Fibroblast of the aortic adventitia (primary cell): ENCODE data around the gene ANKFY1. TPM values are rescaled to one million over a fixed set of nuclear protein-coding genes. Genes with fewer than 3 reads are reported as not detected.
A peak's percentile ranks its signal among the peaks of the same experiment; 100 is the strongest.

Source experiments
- DNase-seq: peaks from one replicate; pipeline ENCODE4 v3.0.0-alpha.2; 2010; ENCODE audit warnings: low read depth
- H3K4me3 ChIP-seq: 2 replicates; pipeline ENCODE4 v1.5.1; 2011; ENCODE audit warnings: low read depth, mild to moderate bottlenecking, control low read depth, low read length, moderate library complexity
- total RNA-seq: library from RNA; depleted of rRNA; stranded (reverse); fragments of >200 nt; gene quantifications from 2 replicates; pipeline ENCODE4 v1.2.3, GENCODE V29; 2012; ENCODE audit warnings: low replicate concordance
- TF ChIP-seq, protein P1 (sequence below): IDR thresholded peaks from 2 replicates; pipeline ENCODE4 v1.5.1; 2011; ENCODE audit warnings: mild to moderate bottlenecking, low read length, control low read depth, inconsistent platforms; ENCODE audit not compliant: insufficient read depth

ANKFY1 gene
- total RNA-seq, 1 donor = 55.0 TPM

DNA sequence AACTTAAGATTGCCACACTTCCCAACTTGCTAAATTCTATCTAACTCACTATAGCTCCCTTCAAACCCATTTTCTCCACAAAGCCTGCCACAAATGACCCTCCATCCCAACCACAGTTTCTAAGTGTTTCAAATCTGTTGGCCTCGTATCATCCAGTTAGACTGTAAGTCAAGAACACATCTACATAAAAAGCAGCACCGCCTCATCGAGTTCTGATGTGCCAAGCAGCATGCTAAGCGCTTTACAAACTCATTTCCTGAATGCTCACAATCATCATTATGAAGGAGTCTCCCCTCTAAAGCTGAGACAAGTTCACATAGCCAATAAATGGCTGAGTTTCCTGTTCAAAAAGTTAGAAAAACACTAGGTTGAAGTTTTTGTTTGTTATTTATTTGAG, 9.2 kb upstream of the ANKFY1 start:
- TF ChIP-seq, protein P1, sequence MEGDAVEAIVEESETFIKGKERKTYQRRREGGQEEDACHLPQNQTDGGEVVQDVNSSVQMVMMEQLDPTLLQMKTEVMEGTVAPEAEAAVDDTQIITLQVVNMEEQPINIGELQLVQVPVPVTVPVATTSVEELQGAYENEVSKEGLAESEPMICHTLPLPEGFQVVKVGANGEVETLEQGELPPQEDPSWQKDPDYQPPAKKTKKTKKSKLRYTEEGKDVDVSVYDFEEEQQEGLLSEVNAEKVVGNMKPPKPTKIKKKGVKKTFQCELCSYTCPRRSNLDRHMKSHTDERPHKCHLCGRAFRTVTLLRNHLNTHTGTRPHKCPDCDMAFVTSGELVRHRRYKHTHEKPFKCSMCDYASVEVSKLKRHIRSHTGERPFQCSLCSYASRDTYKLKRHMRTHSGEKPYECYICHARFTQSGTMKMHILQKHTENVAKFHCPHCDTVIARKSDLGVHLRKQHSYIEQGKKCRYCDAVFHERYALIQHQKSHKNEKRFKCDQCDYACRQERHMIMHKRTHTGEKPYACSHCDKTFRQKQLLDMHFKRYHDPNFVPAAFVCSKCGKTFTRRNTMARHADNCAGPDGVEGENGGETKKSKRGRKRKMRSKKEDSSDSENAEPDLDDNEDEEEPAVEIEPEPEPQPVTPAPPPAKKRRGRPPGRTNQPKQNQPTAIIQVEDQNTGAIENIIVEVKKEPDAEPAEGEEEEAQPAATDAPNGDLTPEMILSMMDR = no peak
- H3K4me3 ChIP-seq = no peak overlapping the region
- DNase-seq = no peak

DNA sequence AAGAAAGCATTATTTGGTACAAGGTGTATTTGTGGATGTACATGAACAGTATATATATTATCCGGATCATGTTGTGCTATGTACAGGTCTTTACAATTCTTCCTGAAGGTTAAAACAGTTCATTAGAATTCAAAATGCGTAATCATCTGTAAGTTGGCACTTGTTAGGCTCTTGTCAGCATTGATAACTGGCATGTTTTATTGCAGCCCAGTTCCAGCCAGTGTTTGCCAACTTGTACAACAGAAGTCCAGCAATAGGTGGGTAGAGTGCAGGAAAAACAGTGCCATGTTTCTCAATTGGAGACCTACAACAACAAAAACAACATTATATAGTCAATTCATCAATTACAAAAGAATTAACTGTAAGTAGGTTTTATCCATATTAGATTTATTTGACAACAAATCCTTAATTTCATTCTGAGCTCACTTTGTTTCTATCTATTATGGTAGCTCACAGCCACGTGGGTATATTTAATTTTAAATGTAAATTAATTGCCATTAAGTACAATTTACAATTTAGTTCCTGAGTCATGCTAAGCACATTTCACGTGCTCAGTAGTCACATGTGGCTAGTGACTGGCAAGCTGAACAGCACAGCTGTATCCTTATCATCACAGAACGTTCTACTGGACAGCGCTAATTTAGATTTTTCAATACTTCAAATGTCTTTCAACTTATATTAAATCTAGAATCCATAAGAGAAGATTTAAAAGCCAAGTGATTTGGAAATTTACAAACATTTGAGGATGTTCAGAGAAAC, 8.6 kb upstream of the ANKFY1 start:
- TF ChIP-seq, protein P1 = no peak
- no peak for DNase-seq
- H3K4me3 ChIP-seq = no peak overlapping the region

DNA sequence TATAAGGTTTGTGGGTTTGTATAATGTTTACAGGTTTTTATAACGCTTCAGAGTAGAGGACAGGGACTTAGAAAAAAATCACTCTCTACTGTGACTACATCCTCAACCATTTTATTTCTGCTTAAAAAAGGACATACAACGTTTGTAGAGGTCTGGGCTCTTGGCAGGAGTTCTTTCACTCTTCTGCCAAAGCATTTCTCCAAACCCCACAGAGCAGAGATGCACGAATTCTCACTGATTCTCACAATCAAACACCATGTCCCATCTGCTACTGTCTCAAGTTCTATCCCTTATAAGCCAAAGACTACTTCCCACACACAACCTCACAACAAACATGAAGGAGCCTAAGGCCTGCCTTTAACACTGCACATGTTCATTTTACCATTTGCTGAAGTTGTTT, 7.0 kb upstream of the ANKFY1 start:
- H3K4me3 ChIP-seq = no peak overlapping the region
- DNase-seq = no peak
- TF ChIP-seq, protein P1 = no peak

DNA sequence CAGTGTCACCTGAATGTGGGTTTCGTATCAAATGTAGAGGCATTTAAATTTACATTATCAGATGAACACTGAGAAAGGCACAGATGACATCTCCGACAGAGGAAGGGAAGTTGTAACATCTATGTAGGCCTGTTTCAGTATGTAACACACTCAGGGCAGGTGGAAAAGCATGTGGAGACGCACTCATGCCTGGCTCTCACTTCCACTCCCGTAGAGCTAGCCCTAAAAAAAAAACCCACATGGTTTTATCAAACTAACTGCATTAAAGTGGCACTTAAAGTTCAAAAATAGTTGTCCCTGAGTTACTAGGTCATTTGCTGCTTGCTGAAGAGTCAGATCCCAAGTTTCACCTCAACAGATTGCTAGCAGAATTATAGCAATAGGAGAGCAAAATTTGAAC, 6.1 kb upstream of the ANKFY1 start:
- TF ChIP-seq, protein P1 = no peak
- DNase-seq = no peak
- H3K4me3 ChIP-seq = no peak overlapping the region

DNA sequence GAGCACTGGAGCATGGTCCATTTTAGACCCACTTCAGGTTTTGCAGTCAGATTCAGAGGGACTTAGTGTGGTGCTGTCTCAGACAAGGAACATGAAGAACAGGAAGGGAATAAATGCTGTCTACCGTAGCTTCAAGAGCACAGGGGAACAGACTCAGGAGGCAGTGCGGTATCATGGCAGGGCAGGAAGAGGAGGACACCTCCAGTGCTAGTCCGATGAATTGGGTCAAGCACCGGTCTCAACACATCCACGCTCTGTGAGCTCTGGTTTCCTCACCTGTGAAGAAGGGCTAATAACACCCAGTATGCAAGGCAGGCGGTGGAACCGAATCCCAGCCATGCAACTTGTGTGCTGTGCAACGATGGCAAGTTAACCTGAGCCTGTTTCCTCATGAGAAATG, 3.6 kb upstream of the ANKFY1 start:
- no peak overlapping the region for H3K4me3 ChIP-seq
- no peak for DNase-seq
- TF ChIP-seq, protein P1 = no peak

DNA sequence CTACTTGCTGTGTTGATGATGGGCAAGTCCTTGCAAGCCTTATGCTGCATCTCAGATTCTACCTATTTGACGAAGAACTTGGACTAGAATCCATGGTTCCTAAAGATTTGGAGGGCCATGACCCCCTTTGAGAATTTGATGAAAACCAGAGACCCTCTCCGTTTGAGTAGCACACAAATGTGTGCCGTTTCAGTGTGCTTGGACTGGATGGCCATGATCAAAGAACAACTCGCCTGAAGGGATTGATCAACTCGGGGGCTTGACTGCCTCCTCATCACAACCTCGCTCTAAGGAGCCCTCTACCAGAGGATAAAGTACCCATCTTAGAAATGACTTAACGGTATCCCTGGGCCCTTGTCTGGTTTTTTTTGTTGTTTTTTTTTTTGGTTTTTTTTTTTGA, 2.8 kb upstream of the ANKFY1 start:
- no peak for DNase-seq
- TF ChIP-seq, protein P1 = no peak

DNA sequence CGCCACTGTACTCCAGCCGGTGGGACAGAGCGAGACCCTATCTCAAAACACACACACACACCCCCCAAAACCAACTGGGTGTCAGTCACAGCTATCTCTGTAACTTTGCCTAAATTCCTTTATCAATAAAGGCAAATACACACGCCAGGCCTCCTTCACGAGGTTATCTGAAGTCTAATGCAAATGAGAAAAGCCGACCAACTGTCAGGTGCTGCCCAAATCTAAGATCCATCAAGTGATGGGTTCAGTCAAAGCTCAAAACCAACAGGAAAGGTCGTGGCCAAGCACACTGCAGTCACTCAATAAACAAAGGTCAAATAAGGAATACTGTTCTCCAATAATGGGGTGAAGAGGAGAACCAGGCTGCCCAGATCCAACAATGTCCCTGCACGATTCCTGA, 1.1 kb downstream of the ANKFY1 start:
- H3K4me3 ChIP-seq = peak overlapping the region; percentile 93
- DNase-seq = no peak
- TF ChIP-seq, protein P1 = no peak

More for the DNA sequence above, 2.8 kb upstream of the ANKFY1 start:
- no peak overlapping the region for H3K4me3 ChIP-seq
